CD4-positive, CD25-positive, alpha-beta regulatory T cell (primary cell): ENCODE data around the gene NDUFB6. TPM values are rescaled to one million over a fixed set of nuclear protein-coding genes. Genes with fewer than 3 reads are reported as not detected.

ENCODE experiments used
- ATAC-seq, 2 donors: fragments of 150-1000 bp; cut with Tn5 transposase; one replicate each; pipeline ENCODE4 v1.10.0; 2021; ENCODE audit warnings: low read depth in 2 of 2, moderate number of reproducible peaks in 2 of 2, moderate library complexity in 1 of 2
- DNase-seq, 3 donors: peaks; one replicate each; pipeline versions ENCODE4 v3.0.0 to v3.0.0-alpha.2; 2012 to 2022; ENCODE audit warnings: mixed read lengths in 1 of 3
- H3K27ac ChIP-seq: one replicate; pipeline ENCODE4 v1.7.0; 2013; ENCODE audit warnings: mild to moderate bottlenecking, low read length; ENCODE audit not compliant: insufficient read depth, poor library complexity, severe bottlenecking
- H3K27me3 ChIP-seq: one replicate; pipeline ENCODE4 v1.7.0; 2013; ENCODE audit warnings: low read length; ENCODE audit not compliant: control insufficient read depth, insufficient read depth
- H3K36me3 ChIP-seq: one replicate; pipeline ENCODE4 v1.7.0; 2013; ENCODE audit warnings: mild to moderate bottlenecking, low read length, moderate library complexity; ENCODE audit not compliant: control insufficient read depth, insufficient read depth
- H3K4me1 ChIP-seq: 2 replicates; pipeline ENCODE4 v1.7.0; 2013; ENCODE audit warnings: mild to moderate bottlenecking, low read length; ENCODE audit not compliant: insufficient read depth, control insufficient read depth, poor library complexity, severe bottlenecking
- H3K4me3 ChIP-seq: one replicate; pipeline ENCODE4 v1.7.0; 2013; ENCODE audit warnings: low read depth, mild to moderate bottlenecking, low read length, moderate library complexity
- H3K9me3 ChIP-seq, 2 experiments: 1 replicate in 1 of 2; 2 replicates in 1 of 2; pipeline ENCODE4 v1.7.0; 2013; ENCODE audit warnings: low read length in 2 of 2, mild to moderate bottlenecking in 1 of 2, moderate library complexity in 1 of 2; ENCODE audit not compliant: control insufficient read depth in 2 of 2
- H3K27ac Mint-ChIP-seq, 3 donors: one replicate each; pipeline ENCODE4 v1.8.0; 2020 to 2022; ENCODE audit warnings: mild to moderate bottlenecking in 3 of 3, mixed read lengths in 3 of 3, moderate library complexity in 2 of 3
- H3K27me3 Mint-ChIP-seq: one replicate; pipeline ENCODE4 v1.8.0; 2022; ENCODE audit warnings: mild to moderate bottlenecking, mixed read lengths
- H3K36me3 Mint-ChIP-seq: one replicate; pipeline ENCODE4 v1.8.0; 2020; ENCODE audit warnings: mixed read lengths
- H3K4me1 Mint-ChIP-seq, 4 donors: one replicate each; pipeline ENCODE4 v1.8.0; 2020 to 2022; ENCODE audit warnings: mixed read lengths in 4 of 4, mild to moderate bottlenecking in 1 of 4
- H3K4me3 Mint-ChIP-seq, 4 donors: one replicate each; pipeline ENCODE4 v1.8.0; 2020 to 2022; ENCODE audit warnings: mild to moderate bottlenecking in 4 of 4, mixed read lengths in 4 of 4, moderate library complexity in 3 of 4
- H3K9me3 Mint-ChIP-seq, 7 donors: one replicate each; pipeline ENCODE4 v1.8.0; 2020 to 2022; ENCODE audit warnings: mixed read lengths in 7 of 7, mild to moderate bottlenecking in 3 of 7, moderate library complexity in 2 of 7
- polyA plus RNA-seq, 4 donors: library from polyadenylated mRNA; unstranded; fragments of 300-500 nt; fragmentation: Illumina TruSeq; gene quantifications; one replicate each; pipeline ENCODE4 v1.2.3, GENCODE V29; 2021
- total RNA-seq: library from RNA; stranded (reverse); gene quantifications from one replicate; pipeline ENCODE4 v1.2.3, GENCODE V29; 2022

NDUFB6 gene
- total and polyA plus RNA-seq, 5 donors from 2014 or later, result 19.6 to 109 (median 71.6) TPM

DNA sequence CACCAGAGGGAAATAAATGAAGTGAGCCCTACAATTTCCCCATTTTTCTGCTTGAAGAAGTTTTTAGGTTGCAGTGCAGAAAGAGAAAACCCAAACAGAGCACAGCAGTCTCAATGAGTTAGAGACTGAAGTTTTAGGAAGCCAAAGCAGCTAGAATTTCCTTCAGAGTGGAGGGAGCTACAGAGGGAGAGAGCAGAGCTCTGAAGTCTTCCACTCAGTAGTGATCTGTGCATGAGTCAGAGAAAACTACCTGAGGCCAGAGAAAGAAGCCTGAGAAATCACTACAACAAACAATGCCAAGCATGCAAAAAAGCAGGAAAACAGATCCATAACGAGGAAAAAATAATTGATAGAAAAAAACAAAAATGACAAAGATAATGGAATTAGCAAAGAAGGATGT is 17.9 kb upstream of the NDUFB6 start:
- Histone ChIP-seq H3K9me3 (no peaks in the 10 kb centered on the region), H3K27ac (no peak overlapping the region), H3K36me3 (no peaks in the 10 kb centered on the region), H3K4me1 (no peaks in the 10 kb centered on the region), H3K27me3 (peaks cover 5% of the 10 kb centered on the region), H3K4me3 (no peak overlapping the region)
- Mint-ChIP-seq H3K36me3 (no peaks in the 10 kb centered on the region), H3K27ac (no peak overlapping the region), H3K4me1 (no peaks in the 10 kb centered on the region), H3K27me3 (peaks cover 16% of the 10 kb centered on the region), H3K4me3 (no peak overlapping the region), H3K9me3 (peaks cover 0 to 2% (median 0%) of the 10 kb centered on the region in 7 donors)
- no peak for ATAC-seq
- no peak for DNase-seq

DNA sequence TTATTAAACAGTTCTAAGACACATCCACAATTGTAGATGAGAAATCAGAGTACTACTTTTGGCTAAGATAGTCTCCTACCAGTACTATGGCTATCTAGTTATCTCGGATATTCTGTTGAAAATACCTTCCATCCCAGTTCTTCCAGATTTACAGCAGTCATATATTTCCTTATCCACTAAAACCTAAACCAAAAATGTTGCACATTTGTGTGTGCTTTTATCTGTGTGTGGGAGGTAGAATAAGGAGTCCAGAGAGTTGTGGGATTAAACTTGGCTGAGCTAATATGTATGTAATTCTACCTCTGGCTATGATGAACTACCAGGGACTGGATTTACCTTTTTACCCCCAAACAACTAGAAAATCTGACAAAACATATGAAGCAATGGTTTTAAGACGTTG is 17.5 kb upstream of the NDUFB6 start:
- no peaks in the 10 kb centered on the region for H3K9me3 Mint-ChIP-seq
- ATAC-seq, result no peak

DNA sequence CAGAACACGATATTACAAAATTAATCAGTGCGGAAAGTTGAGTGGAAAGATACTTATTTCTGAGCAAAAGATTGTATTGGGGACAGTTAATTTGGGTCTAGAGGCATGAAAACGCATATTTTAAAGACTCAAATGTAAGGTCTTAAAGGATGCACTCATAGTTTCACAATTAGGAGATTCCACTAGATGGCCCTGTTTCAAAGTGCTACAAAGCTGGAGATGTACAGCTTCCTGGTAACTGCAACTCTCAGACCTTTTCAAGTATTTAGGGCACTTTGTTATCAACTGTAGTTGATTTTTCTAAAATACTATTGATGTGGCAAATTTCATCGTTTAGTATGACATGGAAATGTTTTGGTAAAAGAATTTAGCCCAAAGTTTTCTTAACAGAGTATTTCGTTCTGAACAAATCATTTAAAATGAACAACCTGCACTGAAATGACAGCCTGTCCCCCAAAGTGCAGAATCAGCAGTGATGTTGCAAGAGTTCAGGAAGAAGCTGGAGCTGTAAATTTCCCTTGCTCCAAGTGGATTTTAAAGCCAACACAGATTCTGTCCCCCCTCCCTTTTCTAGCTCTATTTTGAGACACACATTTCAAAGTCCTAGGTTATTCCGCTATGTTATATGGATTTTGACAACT is 16.2 kb upstream of the NDUFB6 start:
- Histone ChIP-seq H3K4me3 (no peak overlapping the region), H3K27ac (no peak overlapping the region), H3K4me1 (no peaks in the 10 kb centered on the region), H3K36me3 (no peaks in the 10 kb centered on the region), H3K27me3 (peaks cover 6% of the 10 kb centered on the region), H3K9me3 (no peaks in the 10 kb centered on the region)
- DNase-seq, result peak in 2 of 3 donors; percentile 15 to 54
- H3K4me1 Mint-ChIP-seq, result no peaks in the 10 kb centered on the region
- no peaks in the 10 kb centered on the region for H3K36me3 Mint-ChIP-seq
- no peak overlapping the region for H3K4me3 Mint-ChIP-seq
- H3K9me3 Mint-ChIP-seq, result no peaks in the 10 kb centered on the region
- ATAC-seq, result peak in 1 of 2 donors; percentile 46
- H3K27me3 Mint-ChIP-seq, result peaks cover 30% of the 10 kb centered on the region
- no peak overlapping the region for H3K27ac Mint-ChIP-seq

More for the DNA sequence above, 17.5 kb upstream of the NDUFB6 start:
- DNase-seq, result no peak
- H3K27ac Mint-ChIP-seq, result no peak overlapping the region
- no peaks in the 10 kb centered on the region for H3K4me1 ChIP-seq
- peaks cover 5% of the 10 kb centered on the region for H3K27me3 ChIP-seq
- no peak overlapping the region for H3K27ac ChIP-seq
- H3K4me3 Mint-ChIP-seq, result no peak overlapping the region
- H3K36me3 Mint-ChIP-seq, result no peaks in the 10 kb centered on the region
- no peaks in the 10 kb centered on the region for H3K4me1 Mint-ChIP-seq
- no peaks in the 10 kb centered on the region for H3K36me3 ChIP-seq
- H3K27me3 Mint-ChIP-seq, result peaks cover 20% of the 10 kb centered on the region
- no peaks in the 10 kb centered on the region for H3K9me3 ChIP-seq
- H3K4me3 ChIP-seq, result no peak overlapping the region

DNA sequence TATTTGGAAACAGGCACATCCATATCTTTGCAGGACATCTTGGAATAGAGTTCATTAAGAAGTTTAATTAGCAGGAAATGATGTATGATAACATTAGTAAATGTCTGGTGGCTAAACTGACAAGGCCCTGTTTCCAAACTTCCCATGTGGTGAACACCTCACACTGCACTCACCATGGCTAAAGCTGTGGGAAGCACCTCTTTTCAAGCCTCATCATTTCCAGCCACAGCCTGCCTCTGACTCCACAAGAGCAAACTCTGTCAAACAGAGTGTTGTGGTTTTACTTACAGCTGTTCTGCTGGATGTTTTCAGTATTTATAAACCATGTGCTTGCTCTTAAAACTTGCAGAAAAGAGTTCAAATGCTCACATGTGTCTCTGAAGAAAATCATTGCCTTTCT is 14.9 kb upstream of the NDUFB6 start:
- H3K27ac Mint-ChIP-seq, result no peak overlapping the region
- no peaks in the 10 kb centered on the region for H3K4me1 ChIP-seq
- DNase-seq, result no peak
- ATAC-seq, result no peak
- no peaks in the 10 kb centered on the region for H3K36me3 ChIP-seq
- no peak overlapping the region for H3K27ac ChIP-seq
- H3K4me3 ChIP-seq, result no peak overlapping the region
- no peaks in the 10 kb centered on the region for H3K9me3 ChIP-seq
- H3K36me3 Mint-ChIP-seq, result no peaks in the 10 kb centered on the region
- H3K9me3 Mint-ChIP-seq, result no peaks in the 10 kb centered on the region
- H3K4me3 Mint-ChIP-seq, result no peak overlapping the region
- no peaks in the 10 kb centered on the region for H3K4me1 Mint-ChIP-seq
- H3K27me3 Mint-ChIP-seq, result peaks cover 28% of the 10 kb centered on the region
- peaks cover 6% of the 10 kb centered on the region for H3K27me3 ChIP-seq

DNA sequence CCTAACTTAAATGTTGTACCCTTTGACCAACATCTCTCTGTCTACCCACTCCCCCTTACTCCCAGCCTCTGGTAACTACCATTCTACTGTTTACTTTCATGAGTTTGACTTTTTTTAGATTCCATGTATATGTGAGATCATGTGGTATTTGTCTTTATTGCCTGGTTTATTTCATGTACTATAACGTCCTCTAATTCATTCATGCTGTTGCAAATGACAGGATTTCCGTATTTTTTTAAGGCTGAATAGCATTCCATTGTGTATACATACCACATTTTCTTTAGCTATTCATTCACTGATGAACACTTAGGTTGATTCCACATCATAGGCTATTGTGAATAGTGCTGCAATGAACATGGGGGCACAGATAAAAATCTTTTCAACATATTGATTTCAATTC is 11.8 kb upstream of the NDUFB6 start:
- H3K4me3 ChIP-seq, result no peak overlapping the region
- no peaks in the 10 kb centered on the region for H3K36me3 Mint-ChIP-seq
- H3K36me3 ChIP-seq, result no peaks in the 10 kb centered on the region
- H3K27me3 ChIP-seq, result peaks cover 8% of the 10 kb centered on the region
- H3K4me3 Mint-ChIP-seq, result no peak overlapping the region
- H3K4me1 ChIP-seq, result no peaks in the 10 kb centered on the region
- H3K4me1 Mint-ChIP-seq, result peaks cover 0 to 2% (median under 1%) of the 10 kb centered on the region in 4 donors
- H3K27me3 Mint-ChIP-seq, result peaks cover 34% of the 10 kb centered on the region
- no peaks in the 10 kb centered on the region for H3K9me3 ChIP-seq
- no peaks in the 10 kb centered on the region for H3K9me3 Mint-ChIP-seq
- no peak for ATAC-seq
- no peak overlapping the region for H3K27ac ChIP-seq
- H3K27ac Mint-ChIP-seq, result no peak overlapping the region
- DNase-seq, result no peak

DNA sequence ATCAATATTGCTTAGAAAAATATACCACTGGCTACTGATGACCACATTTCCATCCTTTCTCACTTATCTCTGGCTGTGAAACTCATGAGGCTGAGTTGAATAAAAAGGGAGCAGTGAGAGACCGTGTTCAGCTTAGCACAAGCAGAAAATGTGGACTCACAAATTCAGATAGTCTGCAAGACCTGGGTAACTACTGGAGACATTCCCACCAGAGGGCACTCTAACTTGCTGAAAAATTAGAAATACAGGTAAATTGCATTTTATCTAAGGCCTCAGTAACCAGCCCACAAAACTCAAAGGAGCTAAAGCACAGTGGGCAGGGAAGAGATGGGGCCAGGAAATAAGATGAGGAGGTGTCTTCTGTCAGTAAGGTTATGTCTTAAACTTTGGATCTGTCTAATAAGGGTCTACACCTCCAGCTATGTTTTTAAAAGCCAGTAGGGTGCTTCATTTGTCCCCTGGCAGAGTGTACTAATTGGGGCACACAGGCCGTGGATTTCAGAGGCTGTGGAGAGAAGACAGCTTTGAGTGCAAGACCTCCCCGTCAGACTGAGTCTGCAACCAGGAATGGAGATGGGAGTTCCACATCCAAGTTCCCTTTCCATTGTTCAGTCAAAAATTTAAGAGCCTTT is 8.7 kb upstream of the NDUFB6 start:
- Histone ChIP-seq H3K27ac (no peak overlapping the region), H3K9me3 (no peaks in the 10 kb centered on the region), H3K36me3 (no peaks in the 10 kb centered on the region), H3K4me3 (no peak overlapping the region), H3K27me3 (peaks cover 7% of the 10 kb centered on the region), H3K4me1 (no peaks in the 10 kb centered on the region)
- Mint-ChIP-seq H3K4me1 (peaks cover 0 to 6% (median 4%) of the 10 kb centered on the region in 4 donors), H3K27ac (no peak overlapping the region), H3K4me3 (no peak overlapping the region), H3K27me3 (peaks cover 58% of the 10 kb centered on the region), H3K36me3 (no peaks in the 10 kb centered on the region), H3K9me3 (no peaks in the 10 kb centered on the region)
- ATAC-seq, result peak in 1 of 2 donors; percentile 53
- peak in 2 of 3 donors; percentile 47 to 72 for DNase-seq

DNA sequence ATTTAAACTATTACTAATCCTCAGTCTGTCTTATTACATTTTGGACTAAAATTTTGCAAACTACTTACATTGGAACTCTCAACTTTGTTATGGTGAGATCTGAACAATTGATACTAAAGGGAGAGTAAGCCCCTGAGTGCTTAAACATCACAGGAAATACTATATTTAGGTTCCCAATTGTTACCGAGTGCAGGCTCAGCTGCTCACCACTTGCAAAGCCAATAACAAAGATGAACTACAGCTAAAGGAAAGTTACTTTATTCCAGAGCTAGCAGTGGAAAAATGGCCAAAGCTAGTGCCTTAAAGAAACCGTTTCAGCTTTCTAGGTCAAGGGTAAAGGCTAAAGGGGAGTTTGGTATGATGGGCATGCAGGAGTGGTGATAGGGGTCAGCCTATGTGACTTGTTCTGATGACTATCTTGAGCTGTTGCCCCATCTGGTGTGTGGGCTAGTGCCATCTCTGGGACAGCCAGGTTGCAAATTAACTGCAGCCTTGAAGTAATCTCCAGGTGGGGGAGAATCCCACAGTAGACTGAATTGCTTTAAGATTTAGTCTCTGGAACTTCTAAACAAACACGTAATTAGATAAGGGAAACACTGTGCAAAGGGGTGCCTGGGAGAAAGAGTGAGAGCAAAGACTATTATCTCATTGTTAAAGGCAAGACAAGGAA is 7.8 kb upstream of the NDUFB6 start:
- ATAC-seq, result no peak
- no peak overlapping the region for H3K27ac Mint-ChIP-seq
- Histone ChIP-seq H3K36me3 (no peaks in the 10 kb centered on the region), H3K27me3 (peaks cover 8% of the 10 kb centered on the region), H3K27ac (no peak overlapping the region), H3K4me3 (no peak overlapping the region), H3K9me3 (no peaks in the 10 kb centered on the region), H3K4me1 (no peaks in the 10 kb centered on the region)
- DNase-seq, result no peak
- no peak overlapping the region for H3K4me3 Mint-ChIP-seq
- peaks cover 59% of the 10 kb centered on the region for H3K27me3 Mint-ChIP-seq
- H3K9me3 Mint-ChIP-seq, result no peaks in the 10 kb centered on the region
- H3K36me3 Mint-ChIP-seq, result no peaks in the 10 kb centered on the region
- H3K4me1 Mint-ChIP-seq, result peaks cover 0 to 6% (median 4%) of the 10 kb centered on the region in 4 donors
